GM19351 (cell line): ENCODE measurements around the gene LEUTX.
"Not testable (repeated sequence)": the region's sequence is repeated elsewhere in the genome, so short reads cannot be mapped to it uniquely, and the experiment has no call there.

Experiments
- ATAC-seq: cut with Tn5 transposase; IDR thresholded peaks from one replicate; pipeline ENCODE4 v1.9.1; 2021; ENCODE audit warnings: mild to moderate bottlenecking, moderate library complexity; ENCODE audit not compliant: unreplicated experiment

Gene LEUTX

GRCh38 chr19:39768786-39769185, 9.9 kb upstream of the LEUTX start:
- no peak for ATAC-seq

- ATAC-seq: no peak
Measured at GRCh38 chr19:39780894-39781293, 2.2 kb downstream of the LEUTX start.

- no peak for ATAC-seq
Measured at GRCh38 chr19:39788244-39788643, 9.6 kb downstream of the LEUTX start.

GRCh38 chr19:39792999-39793546, 14.4 kb downstream of the LEUTX start:
- ATAC-seq: peak; percentile 69

- no peak for ATAC-seq
Measured at GRCh38 chr19:39795001-39795400, 16.3 kb downstream of the LEUTX start.

- ATAC-seq: no peak
Measured at GRCh38 chr19:39796000-39796498, 17.4 kb downstream of the LEUTX start.

GRCh38 chr19:39797083-39797482, 18.4 kb downstream of the LEUTX start:
- no peak for ATAC-seq

- no peak for ATAC-seq
Measured at GRCh38 chr19:39802958-39803357, 24.3 kb downstream of the LEUTX start.

GRCh38 chr19:39805104-39805503, 26.4 kb downstream of the LEUTX start:
- ATAC-seq: no peak

GRCh38 chr19:39807846-39808364, 29.3 kb downstream of the LEUTX start:
- no peak for ATAC-seq

- ATAC-seq: not testable (repeated sequence)
Measured at GRCh38 chr19:39808688-39809087, 30.0 kb downstream of the LEUTX start.

- no peak for ATAC-seq
Measured at GRCh38 chr19:39809368-39809767, 30.7 kb downstream of the LEUTX start.

- no peak for ATAC-seq
Measured at GRCh38 chr19:39810424-39810823, 31.8 kb downstream of the LEUTX start.

- ATAC-seq: no peak
Measured at GRCh38 chr19:39811064-39811463, 32.4 kb downstream of the LEUTX start.

GRCh38 chr19:39813264-39813993, 34.8 kb downstream of the LEUTX start:
- no peak for ATAC-seq

GRCh38 chr19:39814111-39814510, 35.5 kb downstream of the LEUTX start:
- ATAC-seq: not testable (repeated sequence)

- ATAC-seq: no peak
Measured at GRCh38 chr19:39814595-39814994, 35.9 kb downstream of the LEUTX start.

GRCh38 chr19:39816287-39817048, 37.8 kb downstream of the LEUTX start:
- no peak for ATAC-seq

GRCh38 chr19:39817888-39818561, 39.4 kb downstream of the LEUTX start:
- no peak for ATAC-seq

- ATAC-seq: peak; percentile 69
Measured at GRCh38 chr19:39818626-39819097, 40.0 kb downstream of the LEUTX start.

GRCh38 chr19:39819786-39820185, 41.1 kb downstream of the LEUTX start:
- ATAC-seq: no peak
